ENCODE measurements around the gene TENM4. TPM values are rescaled to one million over a fixed set of nuclear protein-coding genes. Genes with fewer than 3 reads are reported as not detected.
A peak's percentile ranks its signal among the peaks of the same experiment; 100 is the strongest.

TENM4 gene
- polyA plus RNA-seq, 3 donors = 0.31 to 1.7 TPM; not detected in 1

DNA sequence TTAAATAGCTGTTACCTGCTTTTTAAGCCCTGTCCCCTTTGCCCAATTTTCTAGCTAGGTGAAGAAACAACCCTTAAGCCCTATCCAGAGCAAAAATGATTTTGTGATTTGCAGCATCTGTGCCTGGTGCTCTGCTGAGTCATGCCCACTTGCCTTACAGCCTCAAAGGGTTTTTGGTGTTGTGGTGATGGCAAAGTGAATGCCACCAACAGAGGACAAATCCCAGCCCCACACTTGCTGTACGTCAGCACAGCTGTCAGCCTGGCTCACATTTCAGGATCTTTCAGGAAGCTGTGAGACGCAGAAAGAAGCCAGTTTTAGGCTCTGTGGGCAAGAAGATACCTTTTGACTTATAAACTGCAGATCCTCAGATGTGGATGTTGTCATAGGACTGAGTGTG, 401.7 kb downstream of the TENM4 start:
- peaks cover 0 to 7% (median 0%) of the 10 kb centered on the region in 7 donors for H3K9me3 Mint-ChIP-seq
- no peak for DNase-seq
- no peak overlapping the region for H2AFZ ChIP-seq (ENCODE audit: insufficient read depth, low read depth, low read length, poor library complexity, severe bottlenecking)
- peaks cover 38 to 74% (median 59%) of the 10 kb centered on the region in 3 donors for H3K27me3 Mint-ChIP-seq (ENCODE audit: low read depth in 3 of 3)
- TF ChIP-seq, protein P1, sequence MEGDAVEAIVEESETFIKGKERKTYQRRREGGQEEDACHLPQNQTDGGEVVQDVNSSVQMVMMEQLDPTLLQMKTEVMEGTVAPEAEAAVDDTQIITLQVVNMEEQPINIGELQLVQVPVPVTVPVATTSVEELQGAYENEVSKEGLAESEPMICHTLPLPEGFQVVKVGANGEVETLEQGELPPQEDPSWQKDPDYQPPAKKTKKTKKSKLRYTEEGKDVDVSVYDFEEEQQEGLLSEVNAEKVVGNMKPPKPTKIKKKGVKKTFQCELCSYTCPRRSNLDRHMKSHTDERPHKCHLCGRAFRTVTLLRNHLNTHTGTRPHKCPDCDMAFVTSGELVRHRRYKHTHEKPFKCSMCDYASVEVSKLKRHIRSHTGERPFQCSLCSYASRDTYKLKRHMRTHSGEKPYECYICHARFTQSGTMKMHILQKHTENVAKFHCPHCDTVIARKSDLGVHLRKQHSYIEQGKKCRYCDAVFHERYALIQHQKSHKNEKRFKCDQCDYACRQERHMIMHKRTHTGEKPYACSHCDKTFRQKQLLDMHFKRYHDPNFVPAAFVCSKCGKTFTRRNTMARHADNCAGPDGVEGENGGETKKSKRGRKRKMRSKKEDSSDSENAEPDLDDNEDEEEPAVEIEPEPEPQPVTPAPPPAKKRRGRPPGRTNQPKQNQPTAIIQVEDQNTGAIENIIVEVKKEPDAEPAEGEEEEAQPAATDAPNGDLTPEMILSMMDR (IDR thresholded peaks at IDR 0.05) = no peak
- H3K27me3 ChIP-seq (ENCODE audit: control insufficient read depth in 2 of 2, insufficient read depth in 2 of 2, low read length in 2 of 2) = peaks cover 26 to 77% of the 10 kb centered on the region in 2 donors
- H3K4me3 ChIP-seq (replicated peaks in 1 of 3; ENCODE audit: low read depth in 2 of 3, low read length in 3 of 3) = no peak overlapping the region
- H3K36me3 Mint-ChIP-seq = no peaks in the 10 kb centered on the region
- no peaks in the 10 kb centered on the region for H3K79me2 ChIP-seq (ENCODE audit: insufficient read depth, low read length)
- H3K27ac ChIP-seq (ENCODE audit: low read depth in 1 of 2, low read length in 2 of 2) = no peak overlapping the region
- no peaks in the 10 kb centered on the region for H3K36me3 ChIP-seq (replicated peaks in 1 of 2; ENCODE audit: control insufficient read depth in 1 of 2, insufficient read depth in 2 of 2, low read length in 2 of 2)
- no peak overlapping the region for H3K9ac ChIP-seq (ENCODE audit: insufficient read depth, low read length, poor library complexity, severe bottlenecking)
- H3K27ac Mint-ChIP-seq = no peak overlapping the region
- H3K9me3 ChIP-seq (replicated peaks in 1 of 2; ENCODE audit: control insufficient read depth in 1 of 2, insufficient read depth in 1 of 2, low read length in 2 of 2) = no peaks in the 10 kb centered on the region
- no peaks in the 10 kb centered on the region for H3K4me1 ChIP-seq (ENCODE audit: control insufficient read depth in 1 of 2, insufficient read depth in 2 of 2, low read length in 2 of 2)
- no peak overlapping the region for H3K4me2 ChIP-seq (replicated peaks; ENCODE audit: extremely low read depth, low read length, poor library complexity, severe bottlenecking)
- H4K20me1 ChIP-seq (ENCODE audit: insufficient read depth, low read length) = no peaks in the 10 kb centered on the region
- intact Hi-C loops (cut with micrococcal nuclease) = no loop called here
- no peaks in the 10 kb centered on the region for H3K4me1 Mint-ChIP-seq
- no peak overlapping the region for H3K4me3 Mint-ChIP-seq
- WGBS (ENCODE audit: insufficient coverage) = no CpG with 5 or more reads among the region's 2 CpGs

DNA sequence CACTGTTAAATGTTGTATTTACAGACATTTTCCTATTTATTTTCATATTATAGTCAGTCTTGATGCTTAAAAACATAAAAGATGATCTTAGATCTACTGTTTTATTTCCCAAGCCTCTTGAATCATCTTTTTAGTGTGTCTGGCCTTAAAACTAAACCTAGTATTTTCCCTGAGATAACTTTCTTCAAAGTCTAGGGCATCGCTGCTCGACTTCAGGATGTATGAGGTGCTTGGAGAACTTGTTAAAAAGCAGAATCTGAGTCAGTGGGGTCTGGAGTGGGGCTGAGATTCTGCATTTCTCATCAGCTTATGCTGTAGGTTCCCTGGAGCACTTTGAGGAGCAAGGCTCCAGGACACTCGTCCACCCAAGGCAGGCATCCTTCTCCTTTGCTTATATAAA, 404.9 kb downstream of the TENM4 start:
- no peaks in the 10 kb centered on the region for H3K9me3 ChIP-seq (replicated peaks in 1 of 2; ENCODE audit: control insufficient read depth in 1 of 2, insufficient read depth in 1 of 2, low read length in 2 of 2)
- intact Hi-C loops (cut with micrococcal nuclease) = no loop called here
- no peak overlapping the region for H3K9ac ChIP-seq (ENCODE audit: insufficient read depth, low read length, poor library complexity, severe bottlenecking)
- no peak overlapping the region for H3K4me3 ChIP-seq (replicated peaks in 1 of 3; ENCODE audit: low read depth in 2 of 3, low read length in 3 of 3)
- no peak for DNase-seq
- peaks cover 0 to 1% (median 0%) of the 10 kb centered on the region in 7 donors for H3K9me3 Mint-ChIP-seq
- H3K36me3 ChIP-seq (replicated peaks in 1 of 2; ENCODE audit: control insufficient read depth in 1 of 2, insufficient read depth in 2 of 2, low read length in 2 of 2) = no peaks in the 10 kb centered on the region
- H3K27ac ChIP-seq (ENCODE audit: low read depth in 1 of 2, low read length in 2 of 2) = no peak overlapping the region
- H3K4me3 Mint-ChIP-seq = peak overlapping the region in 1 of 2 donors; percentile 65
- H2AFZ ChIP-seq (ENCODE audit: insufficient read depth, low read depth, low read length, poor library complexity, severe bottlenecking) = no peak overlapping the region
- H3K27me3 Mint-ChIP-seq (ENCODE audit: low read depth in 3 of 3) = peaks cover 51 to 87% (median 73%) of the 10 kb centered on the region in 3 donors
- no peaks in the 10 kb centered on the region for H3K4me1 Mint-ChIP-seq
- peaks cover 54 to 92% of the 10 kb centered on the region in 2 donors for H3K27me3 ChIP-seq (ENCODE audit: control insufficient read depth in 2 of 2, insufficient read depth in 2 of 2, low read length in 2 of 2)
- H3K36me3 Mint-ChIP-seq = no peaks in the 10 kb centered on the region
- no peak overlapping the region for H3K27ac Mint-ChIP-seq
- H4K20me1 ChIP-seq (ENCODE audit: insufficient read depth, low read length) = no peaks in the 10 kb centered on the region
- no CpG with 5 or more reads among the region's 3 CpGs for WGBS (ENCODE audit: insufficient coverage)
- H3K79me2 ChIP-seq (ENCODE audit: insufficient read depth, low read length) = no peaks in the 10 kb centered on the region
- TF ChIP-seq, protein P1 (IDR thresholded peaks at IDR 0.05) = no peak
- no peaks in the 10 kb centered on the region for H3K4me1 ChIP-seq (ENCODE audit: control insufficient read depth in 1 of 2, insufficient read depth in 2 of 2, low read length in 2 of 2)
- H3K4me2 ChIP-seq (replicated peaks; ENCODE audit: extremely low read depth, low read length, poor library complexity, severe bottlenecking) = no peak overlapping the region

Measured in CD14-positive monocyte (primary cell).